Caco-2 (cell line): ENCODE data around the gene ARF1. TPM values are rescaled to one million over a fixed set of nuclear protein-coding genes. Genes with fewer than 3 reads are reported as not detected.

Source experiments
- BruUV-seq: library from RNA; stranded (reverse); fragments of 400-500 nt; replicated peaks from 2 replicates; lab custom pipeline; 2021; lab: Mats Ljungman, UMichigan
- CTCF ChIA-PET: fragments of 300-600 bp; sonication (Branson Sonifier 250); formaldehyde crosslinking; loops from one replicate; lab custom pipeline; 2022; ENCODE audit warnings: antibody characterized with exemption; lab: Charles Lee
- POLR2A ChIA-PET: fragments of 300-600 bp; sonication (Branson Sonifier 250); formaldehyde crosslinking; loops from one replicate; lab custom pipeline; 2022; ENCODE audit warnings: antibody characterized with exemption; lab: Charles Lee
- DNase-seq, 2 experiments: peaks; one replicate each; pipeline versions ENCODE4 v3.0.0 to v3.0.0-alpha.2; 2020 to 2022
- H3K27me3 ChIP-seq: replicated peaks from 2 replicates; pipeline ENCODE4 v1.6.0; 2011; ENCODE audit warnings: low read length; ENCODE audit not compliant: control insufficient read depth, insufficient read depth
- H3K36me3 ChIP-seq: 2 replicates; pipeline ENCODE4 v1.5.1; 2011; ENCODE audit warnings: low read length; ENCODE audit not compliant: control insufficient read depth, insufficient read depth
- H3K4me1 ChIP-seq: fragments of 250-450 bp; sonication (Bioruptor Pico); 2 replicates; pipeline ENCODE4 v1.5.1; 2020; ENCODE audit warnings: mild to moderate bottlenecking
- H3K4me3 ChIP-seq: 2 replicates; pipeline ENCODE4 v1.5.1; 2011; ENCODE audit warnings: low read depth, mild to moderate bottlenecking, control low read depth, low read length
- H3K9me3 ChIP-seq: fragments of 250-450 bp; sonication (Bioruptor Pico); 2 replicates; pipeline ENCODE4 v1.5.1; 2020; ENCODE audit warnings: mild to moderate bottlenecking, moderate library complexity
- H3K27ac Mint-ChIP-seq: one replicate; pipeline ENCODE4 v1.8.0; 2022; ENCODE audit warnings: mixed read lengths; ENCODE audit not compliant: unreplicated experiment
- H3K27me3 Mint-ChIP-seq: one replicate; pipeline ENCODE4 v1.8.0; 2022; ENCODE audit warnings: mixed read lengths; ENCODE audit not compliant: insufficient read depth, unreplicated experiment
- H3K36me3 Mint-ChIP-seq: one replicate; pipeline ENCODE4 v1.8.0; 2022; ENCODE audit warnings: mild to moderate bottlenecking, mixed read lengths; ENCODE audit not compliant: insufficient read depth, unreplicated experiment
- H3K4me1 Mint-ChIP-seq: one replicate; pipeline ENCODE4 v1.8.0; 2022; ENCODE audit warnings: low read depth, mixed read lengths; ENCODE audit not compliant: unreplicated experiment
- H3K4me3 Mint-ChIP-seq: one replicate; pipeline ENCODE4 v1.8.0; 2022; ENCODE audit warnings: mild to moderate bottlenecking, moderate library complexity, mixed read lengths; ENCODE audit not compliant: unreplicated experiment
- H3K9me3 Mint-ChIP-seq: one replicate; pipeline ENCODE4 v1.8.0; 2022; ENCODE audit warnings: mixed read lengths; ENCODE audit not compliant: unreplicated experiment
- CTCF ChIP-seq, 2 experiments: fragments of 200-600 bp in 1 of 2; IDR thresholded peaks; 1 replicate in 1 of 2; 2 replicates in 1 of 2; pipeline versions ENCODE4 v1.5.1 to v1.8.0; 2011 to 2022; ENCODE audit warnings: antibody characterized with exemption in 1 of 2, control low read depth in 1 of 2, inconsistent platforms in 1 of 2, low read depth in 1 of 2, low read length in 1 of 2, mild to moderate bottlenecking in 1 of 2, moderate library complexity in 1 of 2; ENCODE audit not compliant: insufficient read depth in 1 of 2, severe bottlenecking in 1 of 2, unreplicated experiment in 1 of 2
- intact Hi-C: fragments of 100-400 bp; cut with micrococcal nuclease; formaldehyde crosslinking; loops from one replicate; pipeline ENCODE4 v1.10.0; 2022; ENCODE audit not compliant: unreplicated experiment
- total RNA-seq: library from RNA; stranded (reverse); gene quantifications from 2 replicates; pipeline ENCODE4 v1.2.3, GENCODE V29; 2022

The ARF1 gene
- total RNA-seq, 1 experiment from 2014 or later, result 378 TPM

GRCh38 chr1:228099331-228099732 lies 16.8 kb downstream of the ARF1 start:
- intact Hi-C loops, result no loop called here
- 0 out of 2 replicates have a peak, but pooled peaks cover 3% of the 10 kb centered on the region for H3K9me3 ChIP-seq
- ChIA-PET CTCF (no interaction called here), POLR2A (no interaction called here)
- H3K27ac Mint-ChIP-seq, result peak overlapping the region; percentile 8
- H3K9me3 Mint-ChIP-seq, result peaks cover 17% of the 10 kb centered on the region
- no peak for TF ChIP-seq CTCF (IDR thresholded peaks at IDR 0.05; ENCODE audit: insufficient read depth in 1 of 2, low read depth in 1 of 2, low read length in 1 of 2, severe bottlenecking in 1 of 2, unreplicated experiment in 1 of 2)
- H3K27me3 Mint-ChIP-seq, result no peaks in the 10 kb centered on the region
- BruUV-seq, result no TSS peak
- H3K4me3 ChIP-seq, result no peak overlapping the region
- peaks cover 86% of the 10 kb centered on the region for H3K36me3 Mint-ChIP-seq
- DNase-seq, result peak in 1 of 2 experiments; percentile 32
- H3K4me1 ChIP-seq, result peaks cover 17% of the 10 kb centered on the region
- no peaks in the 10 kb centered on the region for H3K27me3 ChIP-seq
- peaks cover 10% of the 10 kb centered on the region for H3K4me1 Mint-ChIP-seq
- no peak overlapping the region for H3K4me3 Mint-ChIP-seq
- H3K36me3 ChIP-seq, result peaks cover 4% of the 10 kb centered on the region

- H3K4me3 ChIP-seq, result peak overlapping the region; percentile 98
- ChIA-PET CTCF (interaction anchor here (1.4 kb wide), 1 partner anchor 30 kb away, joined by 3 read pairs; no protein-coding TSS in a partner anchor), POLR2A (no interaction called here)
- DNase-seq, result peak in 1 of 2 experiments; percentile 42
- H3K36me3 Mint-ChIP-seq, result peaks cover 77% of the 10 kb centered on the region
- peaks cover under 1% of the 10 kb centered on the region for H3K9me3 Mint-ChIP-seq
- peak overlapping the region; percentile 97 for H3K27ac Mint-ChIP-seq
- TSS peak; percentile 66 for BruUV-seq
- peaks cover 4% of the 10 kb centered on the region for H3K36me3 ChIP-seq
- no peaks in the 10 kb centered on the region for H3K27me3 ChIP-seq
- intact Hi-C loops, result loop anchor here (2.0 to 10.0 kb wide), 2 partner anchors 16 to 616 kb away; no protein-coding TSS in a partner anchor
- H3K4me1 Mint-ChIP-seq, result peaks cover 14% of the 10 kb centered on the region
- no peaks in the 10 kb centered on the region for H3K9me3 ChIP-seq
- peak overlapping the region; percentile 93 for H3K4me3 Mint-ChIP-seq
- TF ChIP-seq CTCF (IDR thresholded peaks at IDR 0.05; ENCODE audit: insufficient read depth in 1 of 2, low read depth in 1 of 2, low read length in 1 of 2, severe bottlenecking in 1 of 2, unreplicated experiment in 1 of 2), result no peak
- H3K4me1 ChIP-seq, result peaks cover 23% of the 10 kb centered on the region
- no peaks in the 10 kb centered on the region for H3K27me3 Mint-ChIP-seq
Observed at GRCh38 chr1:228100822-228101613, 18.5 kb downstream of the ARF1 start.

GRCh38 chr1:228101614-228101993 lies 19.1 kb downstream of the ARF1 start:
- intact Hi-C loops, result loop anchor here (2.0 to 10.0 kb wide), 2 partner anchors 17 to 617 kb away; no protein-coding TSS in a partner anchor
- peak in 1 of 2 experiments; percentile 39 for DNase-seq
- H3K36me3 Mint-ChIP-seq, result peaks cover 74% of the 10 kb centered on the region

More at GRCh38 chr1:228101614-228101993, 19.1 kb downstream of the ARF1 start:
- Histone ChIP-seq H3K9me3 (no peaks in the 10 kb centered on the region), H3K27me3 (no peaks in the 10 kb centered on the region), H3K36me3 (peaks cover 4% of the 10 kb centered on the region), H3K4me3 (peak overlapping the region; percentile 98), H3K4me1 (peaks cover 23% of the 10 kb centered on the region)
- no TSS peak for BruUV-seq
- ChIA-PET CTCF (interaction anchor here (0.5 to 1.4 kb wide), 5 partner anchors 18 to 102 kb away, joined by 3 to 5 read pairs (median 3); no protein-coding TSS in a partner anchor), POLR2A (no interaction called here)
- Mint-ChIP-seq H3K9me3 (no peaks in the 10 kb centered on the region), H3K4me3 (peak overlapping the region; percentile 93), H3K27ac (peak overlapping the region; percentile 97), H3K4me1 (peaks cover 14% of the 10 kb centered on the region), H3K27me3 (no peaks in the 10 kb centered on the region)
- no peak for TF ChIP-seq CTCF (IDR thresholded peaks at IDR 0.05; ENCODE audit: insufficient read depth in 1 of 2, low read depth in 1 of 2, low read length in 1 of 2, severe bottlenecking in 1 of 2, unreplicated experiment in 1 of 2)
